Mucosa of rectum (tissue), 2 donors: ENCODE results near the gene LAX1.

Source experiments
- H3K27ac ChIP-seq, 2 donors: one replicate each; pipeline ENCODE4 v1.7.0; 2013; ENCODE audit warnings: inconsistent platforms in 2 of 2, low read depth in 2 of 2, low read length in 2 of 2
- H3K27me3 ChIP-seq, 2 donors: one replicate each; pipeline ENCODE4 v1.7.0; 2013; ENCODE audit warnings: low read length in 2 of 2; ENCODE audit not compliant: control insufficient read depth in 2 of 2, insufficient read depth in 2 of 2
- H3K36me3 ChIP-seq, 2 donors: one replicate each; pipeline ENCODE4 v1.7.0; 2013; ENCODE audit warnings: low read length in 2 of 2; ENCODE audit not compliant: control insufficient read depth in 2 of 2, insufficient read depth in 2 of 2
- H3K4me1 ChIP-seq, 2 donors: one replicate each; pipeline ENCODE4 v1.7.0; 2013; ENCODE audit warnings: low read length in 2 of 2, mild to moderate bottlenecking in 1 of 2; ENCODE audit not compliant: control insufficient read depth in 2 of 2, insufficient read depth in 2 of 2
- H3K4me3 ChIP-seq, 2 donors: one replicate each; pipeline ENCODE4 v1.7.0; 2013; ENCODE audit warnings: low read length in 2 of 2
- H3K9ac ChIP-seq, 2 donors: one replicate each; pipeline ENCODE4 v1.7.0; 2013; ENCODE audit warnings: low read length in 2 of 2, low read depth in 1 of 2, mild to moderate bottlenecking in 1 of 2
- H3K9me3 ChIP-seq, 2 donors: one replicate each; pipeline ENCODE4 v1.7.0; 2013; ENCODE audit warnings: low read length in 2 of 2; ENCODE audit not compliant: control insufficient read depth in 2 of 2
- donor health status: healthy.
- donor health status: Normal muscosa, but diverticular disease.

LAX1 gene

DNA sequence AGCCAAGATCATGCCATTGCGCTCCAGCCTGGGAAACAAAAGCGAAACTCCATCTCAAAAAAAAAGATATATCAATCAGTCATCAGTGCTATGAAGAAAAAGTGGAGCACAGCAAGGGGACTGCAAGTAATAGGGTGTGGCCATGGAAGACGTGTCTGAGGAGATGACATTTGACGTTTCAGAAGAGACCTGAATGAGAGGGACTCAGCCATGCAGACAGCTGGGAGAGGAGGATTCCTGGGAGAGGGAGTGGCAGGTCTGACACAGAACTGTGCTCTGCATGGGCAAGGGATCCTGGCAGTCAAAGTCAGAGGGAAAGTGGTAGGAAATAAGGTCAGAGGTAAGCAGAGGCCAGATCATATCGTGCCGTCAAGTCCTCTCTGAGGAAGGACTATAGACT, 3.3 kb downstream of the LAX1 start:
- H3K27ac ChIP-seq: peak overlapping the region; percentile 32 to 46
- H3K36me3 ChIP-seq: no peaks in the 10 kb centered on the region

GRCh38 chr1:203769505-203770343, 4.7 kb downstream of the LAX1 start:
- Histone ChIP-seq H3K27me3 (no peaks in the 10 kb centered on the region), H3K4me1 (peaks cover 6 to 10% of the 10 kb centered on the region in 2 donors), H3K4me3 (peak overlapping the region; percentile 41 to 50), H3K9ac (peak overlapping the region; percentile 38 to 44), H3K27ac (peak overlapping the region; percentile 81 to 90), H3K9me3 (no peaks in the 10 kb centered on the region), H3K36me3 (peaks cover 0 to 3% of the 10 kb centered on the region in 2 donors)

More for the DNA sequence above, 3.3 kb downstream of the LAX1 start:
- Histone ChIP-seq H3K9ac (no peak overlapping the region), H3K27me3 (no peaks in the 10 kb centered on the region), H3K4me3 (peak overlapping the region in 1 of 2 donors; percentile 45), H3K4me1 (peaks cover 6 to 10% of the 10 kb centered on the region in 2 donors), H3K9me3 (no peaks in the 10 kb centered on the region)

DNA sequence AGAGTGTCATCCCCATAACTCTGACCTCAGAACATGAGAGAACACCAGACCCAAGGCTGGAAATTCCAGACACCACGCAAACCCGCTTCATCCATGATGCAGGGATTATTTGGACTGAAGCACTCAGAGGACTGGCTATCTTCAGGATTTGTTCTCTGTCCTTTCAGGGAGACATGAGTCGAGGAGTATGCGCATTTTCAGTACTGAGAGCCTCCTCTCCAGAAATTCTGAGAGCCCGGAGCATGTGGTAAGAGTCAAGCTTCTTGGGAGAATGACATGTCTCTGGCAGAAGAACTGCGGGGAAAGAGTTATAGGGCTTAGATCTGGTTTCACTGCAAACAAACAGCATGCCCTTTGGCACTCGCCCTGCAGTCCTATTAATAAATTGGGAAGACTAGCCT, 6.9 kb downstream of the LAX1 start:
- H3K27ac ChIP-seq: no peak overlapping the region
- no peaks in the 10 kb centered on the region for H3K27me3 ChIP-seq
- H3K4me1 ChIP-seq: peaks cover 6 to 10% of the 10 kb centered on the region in 2 donors
- H3K9ac ChIP-seq: no peak overlapping the region
- no peaks in the 10 kb centered on the region for H3K9me3 ChIP-seq
- H3K4me3 ChIP-seq: no peak overlapping the region
- H3K36me3 ChIP-seq: peaks cover 0 to 3% of the 10 kb centered on the region in 2 donors

- Histone ChIP-seq H3K27me3 (no peaks in the 10 kb centered on the region), H3K9me3 (no peaks in the 10 kb centered on the region), H3K36me3 (peaks cover 0 to 3% of the 10 kb centered on the region in 2 donors), H3K9ac (no peak overlapping the region), H3K27ac (no peak overlapping the region), H3K4me3 (no peak overlapping the region), H3K4me1 (peaks cover 6 to 10% of the 10 kb centered on the region in 2 donors)
Observed at GRCh38 chr1:203772836-203773235, 7.9 kb downstream of the LAX1 start.

DNA sequence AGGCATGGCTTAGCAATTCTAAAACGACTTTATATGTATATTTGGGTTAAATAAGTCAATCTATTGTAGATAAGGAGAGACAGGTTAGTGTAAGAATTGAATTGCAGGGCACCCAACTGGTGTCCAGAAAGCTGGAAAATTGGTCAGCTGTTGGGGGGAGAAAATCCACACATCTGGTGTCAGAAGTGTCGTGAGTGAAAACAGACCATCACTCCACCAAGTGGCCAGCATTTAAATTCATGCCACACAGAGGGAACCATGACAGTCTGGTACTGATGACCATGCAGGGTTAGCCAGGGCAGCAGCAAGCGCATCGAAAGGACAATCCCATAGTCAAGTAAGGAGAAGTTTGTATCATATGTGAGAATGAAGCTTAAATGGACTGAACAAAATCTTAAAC, 11.7 kb downstream of the LAX1 start:
- Histone ChIP-seq H3K27me3 (no peaks in the 10 kb centered on the region), H3K4me1 (no peaks in the 10 kb centered on the region), H3K36me3 (peaks cover 0 to 3% of the 10 kb centered on the region in 2 donors), H3K9ac (no peak overlapping the region), H3K27ac (no peak overlapping the region), H3K9me3 (no peaks in the 10 kb centered on the region), H3K4me3 (no peak overlapping the region)

- Histone ChIP-seq H3K9ac (no peak overlapping the region), H3K9me3 (no peaks in the 10 kb centered on the region), H3K4me1 (no peaks in the 10 kb centered on the region), H3K4me3 (no peak overlapping the region), H3K36me3 (peaks cover 0 to 3% of the 10 kb centered on the region in 2 donors), H3K27ac (no peak overlapping the region), H3K27me3 (no peaks in the 10 kb centered on the region)
Observed at GRCh38 chr1:203777596-203777995, 12.6 kb downstream of the LAX1 start.

- Histone ChIP-seq H3K36me3 (peaks cover 0 to 3% of the 10 kb centered on the region in 2 donors), H3K27ac (no peak overlapping the region), H3K4me3 (no peak overlapping the region), H3K9ac (no peak overlapping the region), H3K27me3 (no peaks in the 10 kb centered on the region), H3K9me3 (no peaks in the 10 kb centered on the region), H3K4me1 (no peaks in the 10 kb centered on the region)
Observed at GRCh38 chr1:203778146-203778545, 13.2 kb downstream of the LAX1 start.

GRCh38 chr1:203778789-203779188, 13.8 kb downstream of the LAX1 start:
- no peak overlapping the region for H3K9ac ChIP-seq
- no peaks in the 10 kb centered on the region for H3K4me1 ChIP-seq
- no peaks in the 10 kb centered on the region for H3K9me3 ChIP-seq
- H3K4me3 ChIP-seq: no peak overlapping the region
- no peak overlapping the region for H3K27ac ChIP-seq
- H3K27me3 ChIP-seq: no peaks in the 10 kb centered on the region
- peaks cover 0 to 3% of the 10 kb centered on the region in 2 donors for H3K36me3 ChIP-seq

DNA sequence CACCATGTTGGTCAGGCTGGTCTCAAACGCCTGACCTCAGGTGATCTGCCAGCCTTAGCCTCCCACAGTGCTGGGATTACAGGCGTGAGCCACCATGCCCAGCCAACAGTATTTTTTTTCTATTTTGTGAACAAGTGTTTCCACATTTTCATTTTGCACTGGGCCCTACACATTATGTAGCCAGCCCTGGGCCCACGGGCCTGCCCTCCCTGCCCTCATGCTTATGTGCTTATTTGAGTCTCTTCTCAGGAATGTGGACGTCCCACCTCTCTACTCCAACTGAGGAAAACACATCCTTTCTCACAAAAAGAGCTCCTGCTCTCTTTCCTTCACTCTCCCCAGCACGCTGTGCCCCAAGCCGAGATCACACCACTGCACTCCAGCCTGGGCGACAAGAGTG, 17.0 kb downstream of the LAX1 start:
- H3K27me3 ChIP-seq: no peaks in the 10 kb centered on the region
- H3K4me1 ChIP-seq: no peaks in the 10 kb centered on the region
- no peaks in the 10 kb centered on the region for H3K36me3 ChIP-seq
- no peak overlapping the region for H3K4me3 ChIP-seq
- H3K9ac ChIP-seq: no peak overlapping the region
- no peaks in the 10 kb centered on the region for H3K9me3 ChIP-seq
- H3K27ac ChIP-seq: no peak overlapping the region

GRCh38 chr1:203789966-203790365, 25.0 kb downstream of the LAX1 start:
- Histone ChIP-seq H3K9me3 (no peaks in the 10 kb centered on the region), H3K4me1 (peaks cover 1 to 2% of the 10 kb centered on the region in 2 donors), H3K27ac (no peak overlapping the region), H3K36me3 (no peaks in the 10 kb centered on the region), H3K9ac (no peak overlapping the region), H3K27me3 (no peaks in the 10 kb centered on the region), H3K4me3 (no peak overlapping the region)
